K562 (cell line): ENCODE results near the gene ZNF546. TPM values are rescaled to one million over a fixed set of nuclear protein-coding genes. Genes with fewer than 3 reads are reported as not detected.
A peak's percentile ranks its signal among the peaks of the same experiment; 100 is the strongest.

Source experiments
- ATAC-seq: fragments of 200-7000 bp; cut with Tn5 transposase; 3 replicates; pipeline ENCODE4 v1.9.1; 2020; ENCODE audit warnings: moderate library complexity
- BruUV-seq: library from RNA; stranded (reverse); fragments of 400-500 nt; replicated peaks from 2 replicates; lab custom pipeline; 2021; lab: Mats Ljungman, UMichigan
- CTCF ChIA-PET: fragments of 300-600 bp; formaldehyde crosslinking; extraction: SDS; loops from one replicate; lab custom pipeline; 2021; ENCODE audit warnings: low intra/inter-chr PET ratio; lab: Yijun Ruan, JAX
- POLR2A ChIA-PET: fragments of 300-600, 350-650 bp; sonication (Branson Sonifier 250); formaldehyde crosslinking; extraction: SDS; loops from one replicate; lab custom pipeline; 2021; ENCODE audit warnings: antibody characterized with exemption, inconsistent platforms; lab: Yijun Ruan, JAX
- DNase-seq, 4 experiments: peaks; one replicate each; pipeline versions ENCODE4 v3.0.0 to v3.0.0-alpha.2; 2011 to 2018; ENCODE audit warnings: low spot score in 3 of 4, mixed read lengths in 3 of 4; ENCODE audit errors: extremely low read depth in 1 of 4
- FAIRE-seq: peaks from 2 replicates; lab custom pipeline; 2011; peaks lifted over from hg19 to GRCh38; lab: Jason Lieb, UNC
- H2AFZ ChIP-seq: 2 replicates; pipeline ENCODE4 v1.6.0; 2011; ENCODE audit warnings: low read depth, low read length, control low read depth, inconsistent platforms
- H3K27ac ChIP-seq: fragments of 200-600 bp; 3 replicates; pipeline ENCODE4 v1.8.0; 2011; ENCODE audit warnings: low read depth, mild to moderate bottlenecking, control low read depth, inconsistent platforms, low read length, moderate library complexity, mixed read lengths; ENCODE audit errors: extremely low read depth
- H3K27me3 ChIP-seq, 2 experiments: fragments of 300-600 bp in 1 of 2; 2 replicates in 1 of 2; 3 replicates in 1 of 2; pipeline versions ENCODE4 v1.6.0 to v1.8.0; 2011; ENCODE audit warnings: inconsistent platforms in 2 of 2, low read length in 2 of 2, mild to moderate bottlenecking in 1 of 2, mixed read lengths in 1 of 2, moderate library complexity in 1 of 2; ENCODE audit not compliant: control insufficient read depth in 2 of 2, insufficient read depth in 2 of 2
- H3K36me3 ChIP-seq: fragments of 300-600 bp; 3 replicates; pipeline ENCODE4 v1.8.0; 2011; ENCODE audit warnings: mild to moderate bottlenecking, low read length, inconsistent platforms; ENCODE audit not compliant: control insufficient read depth, insufficient read depth
- H3K4me1 ChIP-seq, 2 experiments: fragments of 200-600 bp in 1 of 2; replicated peaks in 1 of 2; 2 replicates in 1 of 2; 3 replicates in 1 of 2; pipeline versions ENCODE4 v1.5.1 to v1.8.0; 2011; ENCODE audit warnings: inconsistent platforms in 2 of 2, low read length in 2 of 2, mild to moderate bottlenecking in 1 of 2, mixed read lengths in 1 of 2, moderate library complexity in 1 of 2; ENCODE audit not compliant: control insufficient read depth in 2 of 2, insufficient read depth in 2 of 2
- H3K4me2 ChIP-seq: 2 replicates; pipeline ENCODE4 v1.6.1; 2011; ENCODE audit warnings: low read length, control low read depth, inconsistent platforms, mixed read lengths; ENCODE audit not compliant: insufficient read depth
- H3K4me3 ChIP-seq: fragments of 200-600 bp; sonication (generic), shearing (Covaris generic); 2 replicates; pipeline ENCODE4 v1.5.1; 2016; ENCODE audit warnings: control low read depth, inconsistent platforms
- H3K79me2 ChIP-seq: fragments of 200-600 bp; 3 replicates; pipeline ENCODE4 v1.8.0; 2011; ENCODE audit warnings: low read length, inconsistent platforms; ENCODE audit not compliant: control insufficient read depth, insufficient read depth
- H3K9ac ChIP-seq, 2 experiments: 2 replicates each; pipeline versions ENCODE4 v1.6.0 to v1.6.1; 2011; ENCODE audit warnings: low read depth in 2 of 2, low read length in 2 of 2, control low read depth in 1 of 2, inconsistent platforms in 1 of 2, mild to moderate bottlenecking in 1 of 2, mixed read lengths in 1 of 2; ENCODE audit not compliant: insufficient read depth in 1 of 2
- H3K9me1 ChIP-seq: one replicate; pipeline ENCODE4 v1.6.0; 2011; ENCODE audit warnings: inconsistent platforms, mild to moderate bottlenecking, low read length, moderate library complexity; ENCODE audit not compliant: control insufficient read depth, insufficient read depth
- H3K9me3 ChIP-seq: replicated peaks from 2 replicates; pipeline ENCODE4 v1.5.1; 2011; ENCODE audit warnings: low read depth, low read length, inconsistent platforms; ENCODE audit not compliant: control insufficient read depth, insufficient read depth
- H4K20me1 ChIP-seq: replicated peaks from 2 replicates; pipeline ENCODE4 v1.6.1; 2011; ENCODE audit warnings: low read length, inconsistent platforms, mixed read lengths; ENCODE audit not compliant: control insufficient read depth, insufficient read depth
- BCOR ChIP-seq: fragments of 450-650 bp; IDR thresholded peaks from 2 replicates; pipeline ENCODE4 v1.6.1; 2016
- DMBX1 ChIP-seq: fragments of 250-450 bp; sonication (Bioruptor Pico); IDR thresholded peaks from 2 replicates; pipeline ENCODE4 v1.8.0; 2022; ENCODE audit warnings: inconsistent platforms, mild to moderate bottlenecking, moderate library complexity, borderline replicate concordance
- E2F3 ChIP-seq: fragments of 250-450 bp; sonication (Bioruptor Pico); IDR thresholded peaks from 2 replicates; pipeline ENCODE4 v1.4.0; 2020; ENCODE audit warnings: mild to moderate bottlenecking
- FOXP1 ChIP-seq: sonication (generic); formaldehyde crosslinking; IDR thresholded peaks from 2 replicates; pipeline ENCODE4 v1.8.0; 2022; ENCODE audit warnings: mild to moderate bottlenecking, missing genetic modification reagents
- FUS ChIP-seq: fragments of 200-400 bp; formaldehyde crosslinking; optimal IDR thresholded peaks from 2 replicates; pipeline ENCODE3; 2017; ENCODE audit warnings: low read depth, low read length
- HNRNPL ChIP-seq: fragments of 200-400 bp; formaldehyde crosslinking; IDR thresholded peaks from 2 replicates; pipeline ENCODE4 v1.6.1; 2017; ENCODE audit warnings: low read depth, mild to moderate bottlenecking, low read length
- KDM2B ChIP-seq: fragments of 250-450 bp; sonication (Bioruptor Pico); IDR thresholded peaks from 2 replicates; pipeline ENCODE4 v1.8.0; 2021; ENCODE audit warnings: mild to moderate bottlenecking, moderate library complexity
- KDM5B ChIP-seq: fragments of 200-600 bp; sonication (generic); IDR thresholded peaks from 2 replicates; pipeline ENCODE4 v1.6.1; 2012; ENCODE audit warnings: low read depth, mild to moderate bottlenecking, moderate library complexity, low read length, control low read depth, inconsistent platforms; ENCODE audit not compliant: insufficient replicate concordance
- NFE2L1 ChIP-seq: fragments of 450-650 bp; IDR thresholded peaks from 2 replicates; pipeline ENCODE4 v1.6.1; 2016; ENCODE audit warnings: missing genetic modification characterization, low read depth, mild to moderate bottlenecking, missing compliant biosample characterization, moderate library complexity, borderline replicate concordance
- PML ChIP-seq: IDR thresholded peaks from 2 replicates; pipeline ENCODE4 v1.6.1; 2012; ENCODE audit warnings: low read length, inconsistent platforms
- RCOR1 ChIP-seq, 2 experiments: IDR thresholded peaks; 2 replicates each; pipeline ENCODE4 v1.6.1; 2012; ENCODE audit warnings: low read depth in 2 of 2, low read length in 2 of 2, borderline replicate concordance in 1 of 2, improper control_type of control experiment in 1 of 2
- SMAD3 ChIP-seq: fragments of 450-650 bp; formaldehyde crosslinking; conservative IDR thresholded peaks from 2 replicates; pipeline ENCODE4 v1.4.0; 2020; ENCODE audit warnings: mild to moderate bottlenecking
- SREBF1 ChIP-seq: fragments of 150-350 bp; IDR thresholded peaks from 2 replicates; pipeline ENCODE4 v1.6.1; 2014; ENCODE audit warnings: antibody characterized with exemption, low read depth, low read length, borderline replicate concordance
- TAF7 ChIP-seq: fragments of 450-650 bp; IDR thresholded peaks from 2 replicates; pipeline ENCODE4 v1.6.1; 2016; ENCODE audit warnings: missing genetic modification characterization, missing compliant biosample characterization
- XRCC5 ChIP-seq: fragments of 200-400 bp; formaldehyde crosslinking; IDR thresholded peaks from 2 replicates; pipeline ENCODE4 v1.6.1; 2017; ENCODE audit warnings: low read depth, mild to moderate bottlenecking, low read length
- ZFP1 ChIP-seq: fragments of 450-650 bp; formaldehyde crosslinking; IDR thresholded peaks from 2 replicates; pipeline ENCODE4 v1.4.0; 2020; ENCODE audit warnings: mild to moderate bottlenecking, mixed read lengths
- ZFPM2 ChIP-seq: fragments of 250-450 bp; sonication (Bioruptor Pico); IDR thresholded peaks from 2 replicates; pipeline ENCODE4 v1.5.1; 2022; ENCODE audit warnings: mild to moderate bottlenecking
- ZFX ChIP-seq: sonication (generic); formaldehyde crosslinking; IDR thresholded peaks from 2 replicates; pipeline ENCODE4 v1.8.0; 2022; ENCODE audit warnings: mild to moderate bottlenecking, missing genetic modification reagents, moderate library complexity
- ZNF217 ChIP-seq: sonication (generic); formaldehyde crosslinking; IDR thresholded peaks from 2 replicates; pipeline ENCODE4 v1.8.0; 2022; ENCODE audit warnings: mild to moderate bottlenecking, missing genetic modification reagents
- ZNF644 ChIP-seq: fragments of 200-800 bp; sonication (Bioruptor generic); IDR thresholded peaks from 2 replicates; pipeline ENCODE4 v1.6.1; 2016; ENCODE audit warnings: low read depth, missing genetic modification characterization, missing compliant biosample characterization
- ZNF699 ChIP-seq: fragments of 250-450 bp; sonication (Bioruptor Pico); IDR thresholded peaks from 2 replicates; pipeline ENCODE4 v1.8.0; 2021; ENCODE audit warnings: mild to moderate bottlenecking, moderate library complexity; ENCODE audit not compliant: insufficient replicate concordance
- ZNF785 ChIP-seq: fragments of 250-450 bp; sonication (Bioruptor Pico); IDR thresholded peaks from 2 replicates; pipeline ENCODE4 v1.4.0; 2020; ENCODE audit warnings: mild to moderate bottlenecking
- WGBS: fragments of 100-300 bp; shearing (Covaris generic); methylation state at CpG from one replicate; pipeline ENCODE4 v1.1.6; 2016; ENCODE audit warnings: low coverage, mixed read lengths; ENCODE audit not compliant: insufficient coverage; ENCODE audit errors: missing lambda C conversion rate; 5-methylcytosine and 5-hydroxymethylcytosine counted together
- in situ Hi-C: fragments of 300-500 bp; cut with MboI; formaldehyde crosslinking; loops from 4 replicates; pipeline ENCODE4 v1.15.0; 2018; ENCODE audit warnings: inconsistent platforms, mixed read lengths
- intact Hi-C: fragments of 100-400 bp; cut with micrococcal nuclease; formaldehyde crosslinking; loops from 2 replicates; pipeline ENCODE4 v1.14.2; 2022
- polyA plus RNA-seq, 8 experiments: library from polyadenylated mRNA; depleted of rRNA in 4 of 8; stranded (reverse) in 5 of 8; unstranded in 3 of 8; fragments of >200 nt; fragmentation: Nextera tagmentation in 2 of 8; fragmentation: Illumina TruSeq in 1 of 8; extraction: Ambion mirVana in 2 of 8; extraction: Trizol in 1 of 8; gene quantifications; 2 replicates each; pipeline versions ENCODE4 v1.2.1 to v1.2.3, GENCODE V29; 2011 to 2014; ENCODE audit warnings: inconsistent platforms in 1 of 8, missing spikeins in 1 of 8
- total RNA-seq, 7 experiments: library from RNA; depleted of rRNA in 6 of 7; stranded (reverse); fragments of >200 nt in 6 of 7; fragmentation: Illumina TruSeq in 2 of 7; extraction: Trizol in 2 of 7; gene quantifications; 2 replicates each; pipeline versions ENCODE4 v1.2.1 to v1.2.3, GENCODE V29; 2011 to 2021; ENCODE audit warnings: low replicate concordance in 1 of 7
- TF ChIP-seq, protein P1 (sequence below): fragments of 250-450 bp; sonication (Bioruptor Pico); IDR thresholded peaks from 2 replicates; pipeline ENCODE4 v1.9.0; 2021; ENCODE audit warnings: mild to moderate bottlenecking

The ZNF546 gene
- total and polyA plus RNA-seq, 9 of the 15 experiments (the other 6 are each of a cell fraction or from before 2014, with no cell fraction given), result 0.73 to 5.1 (median 2.2) TPM

DNA sequence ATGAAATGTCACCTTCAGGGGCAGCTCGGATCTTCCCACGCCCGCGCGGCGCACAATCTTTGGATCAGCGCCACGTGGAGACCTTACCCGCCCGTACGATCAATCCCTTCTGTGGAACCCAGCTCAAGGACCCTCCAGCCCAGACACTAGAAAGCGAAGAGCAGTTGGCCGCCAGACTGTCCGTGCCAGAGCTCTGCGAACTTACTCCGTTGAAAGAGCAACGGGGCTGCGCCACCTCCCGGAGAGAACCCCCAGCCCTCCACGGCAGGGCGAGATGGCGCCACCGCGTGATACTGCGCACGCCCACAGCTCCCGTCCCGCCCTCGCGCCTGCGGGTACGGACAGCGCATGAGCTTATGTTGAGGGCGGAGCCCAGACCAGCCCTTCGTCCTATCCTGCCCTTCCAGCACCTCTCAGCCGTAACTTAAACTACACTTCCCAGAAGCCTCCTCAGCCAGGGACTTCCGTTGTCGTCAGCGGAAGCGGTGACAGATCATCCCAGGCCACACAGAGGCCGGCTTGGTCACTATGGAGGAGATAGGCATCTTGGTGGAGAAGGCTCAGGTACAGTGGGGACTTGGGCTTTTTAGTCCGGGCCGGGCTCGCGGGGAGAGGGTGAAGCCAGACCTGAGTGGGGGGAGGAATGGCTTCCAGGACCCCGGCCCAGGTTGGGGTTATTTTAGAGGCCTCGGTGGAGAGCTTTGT is 26.0 kb upstream of the ZNF546 start, which contains the start of gene PSMC4:
Gene PSMC4 (plus strand): TSS at position 491 of the 705 bp plus-strand sequence. CDS start 38 bp downstream, at position 529.
- ChIA-PET CTCF (no interaction called here), POLR2A (interaction anchor here (0.6 to 2.5 kb wide), 17 partner anchors 9 to 1183 kb away, joined by 3 to 23 read pairs (median 4); partner anchors contain the start of genes FCGBP, RPS16, SNRPA and ZNF546)
- peaks cover 38% of the 10 kb centered on the region for H3K36me3 ChIP-seq
- ATAC-seq (peak; percentile 99), DNase-seq (peak; percentile 95 to 99 (median 96)), FAIRE-seq (peak; percentile 99)
- H3K27me3 ChIP-seq, result no peaks in the 10 kb centered on the region
- peak within 1 kb of the TSS; percentile 95 for H3K4me2 ChIP-seq
- H4K20me1 ChIP-seq, result no peaks in the 10 kb centered on the region
- H2AFZ ChIP-seq, result peak within 1 kb of the TSS; percentile 86
- in situ Hi-C loops, result no loop called here
- H3K9ac ChIP-seq, result peak within 1 kb of the TSS; percentile 94 to 97
- peaks cover 15 to 23% of the 10 kb centered on the region in 2 experiments for H3K4me1 ChIP-seq
- WGBS, result under 1% methylated on average over 43 of the region's 47 CpGs
- intact Hi-C loops, result no loop called here
- H3K9me3 ChIP-seq, result no peaks in the 10 kb centered on the region
- no peaks in the 10 kb centered on the region for H3K9me1 ChIP-seq
- H3K27ac ChIP-seq, result peak within 1 kb of the TSS; percentile 90
- peaks cover 38% of the 10 kb centered on the region for H3K79me2 ChIP-seq
- H3K4me3 ChIP-seq, result peak within 1 kb of the TSS; percentile 84
- BruUV-seq, result no TSS peak
- TF ChIP-seq ZFX (CRISPR knock-in tag), result peak; percentile 92
- peak; percentile 26; the same call in 1 of the 2 replicates for TF ChIP-seq DMBX1 (CRISPR knock-in tag)
- TF ChIP-seq HNRNPL, result no peak
- TF ChIP-seq, protein P1, sequence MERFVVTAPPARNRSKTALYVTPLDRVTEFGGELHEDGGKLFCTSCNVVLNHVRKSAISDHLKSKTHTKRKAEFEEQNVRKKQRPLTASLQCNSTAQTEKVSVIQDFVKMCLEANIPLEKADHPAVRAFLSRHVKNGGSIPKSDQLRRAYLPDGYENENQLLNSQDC (CRISPR knock-in tag), result no peak
- TF ChIP-seq FUS, result no peak
- no peak for TF ChIP-seq ZNF785 (CRISPR knock-in tag)
- TF ChIP-seq FOXP1 (CRISPR knock-in tag), result peak; percentile 88; the same call in 1 of the 2 replicates
- TF ChIP-seq SMAD3 (CRISPR knock-in tag), result peak; percentile 16; the same call in 1 of the 2 replicates
- peak; percentile 62 for TF ChIP-seq PML
- TF ChIP-seq ZNF644, result no peak; the same call in 1 of the 2 replicates
- peak; percentile 83 for TF ChIP-seq TAF7
- no peak for TF ChIP-seq BCOR
- TF ChIP-seq ZNF217 (CRISPR knock-in tag), result no peak
- no peak for TF ChIP-seq ZFP1
- peak; percentile 96 for TF ChIP-seq KDM5B
- TF ChIP-seq RCOR1 (IDR thresholded peaks at IDR 0.05; ENCODE audit: borderline replicate concordance in 1 of 2, low read depth in 2 of 2, low read length in 2 of 2), result no peak; a peak in 1 of 4 replicates
- 0 out of 2 replicates have a peak, but pooled peaks have one; percentile 42 for TF ChIP-seq ZFPM2 (CRISPR knock-in tag)
- no peak for TF ChIP-seq ZNF699 (CRISPR knock-in tag)
- TF ChIP-seq SREBF1, result peak; percentile 61; the same call in 1 of the 2 replicates
- TF ChIP-seq NFE2L1, result no peak
- 0 out of 2 replicates have a peak, but pooled peaks have one; percentile 20 for TF ChIP-seq XRCC5
- no peak; the same call in 1 of the 2 replicates for TF ChIP-seq E2F3 (CRISPR knock-in tag)
- no peak; the same call in 1 of the 2 replicates for TF ChIP-seq KDM2B
